AG09319 (cell line): ENCODE results near the gene TAF4.

Experiments
- DNase-seq: peaks from one replicate; pipeline ENCODE4 v3.0.0-alpha.2; 2010; ENCODE audit warnings: low read depth; ENCODE audit errors: extremely low read depth
- CTCF ChIP-seq: IDR thresholded peaks from 2 replicates; pipeline ENCODE4 v1.5.1; 2011; ENCODE audit warnings: low read depth, mild to moderate bottlenecking, inconsistent platforms, low read length, moderate library complexity

TAF4 gene

GRCh38 chr20:62011938-62012534 is 53.6 kb downstream of the TAF4 start:
- DNase-seq = no peak
- TF ChIP-seq CTCF = no peak

GRCh38 chr20:62011403-62011790 is 54.3 kb downstream of the TAF4 start:
- no peak for TF ChIP-seq CTCF
- DNase-seq = no peak

- TF ChIP-seq CTCF = peak; percentile 66
These were observed 54.9 kb downstream of the TAF4 start for GRCh38 chr20:62010551-62011402.

DNA sequence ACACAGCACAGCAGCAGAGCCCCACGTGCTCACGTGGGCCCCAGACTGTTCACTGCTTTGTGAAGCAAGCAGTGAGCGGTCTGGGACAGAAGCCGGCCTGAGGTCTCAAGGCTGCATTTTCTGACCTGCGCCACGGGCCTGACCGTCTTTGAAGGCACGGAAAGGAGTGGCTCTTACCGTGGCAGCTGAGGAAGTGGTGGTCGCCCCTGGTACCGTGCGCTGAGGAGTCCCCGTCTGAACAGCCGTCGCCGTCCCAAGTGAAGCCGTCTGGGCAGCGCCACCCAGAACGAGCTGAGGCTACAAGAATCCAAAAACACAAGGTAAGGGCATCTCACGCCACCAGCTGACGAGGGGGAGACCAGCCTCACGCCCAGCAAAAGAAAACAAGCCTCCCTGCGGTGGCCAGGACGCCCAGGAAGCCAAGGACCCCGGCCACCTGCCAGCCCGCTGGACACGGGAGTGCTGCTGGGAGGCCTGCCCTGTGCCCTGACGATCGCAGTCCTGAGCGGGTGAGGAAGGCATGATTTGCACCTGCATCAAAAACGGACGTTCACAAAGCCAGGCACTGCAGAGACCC is 55.7 kb downstream of the TAF4 start:
- no peak for DNase-seq
- TF ChIP-seq CTCF = no peak

More at GRCh38 chr20:62010551-62011402, 54.9 kb downstream of the TAF4 start:
- DNase-seq = no peak

GRCh38 chr20:62009322-62009721 is 56.4 kb downstream of the TAF4 start:
- TF ChIP-seq CTCF = no peak
- no peak for DNase-seq

GRCh38 chr20:62008643-62009183 is 57.0 kb downstream of the TAF4 start:
- DNase-seq = no peak
- TF ChIP-seq CTCF = no peak
